Activated CD8-positive, alpha-beta T cell treated with anti-CD3 and anti-CD28 coated beads for 36 hours (primary cell): ENCODE results near the gene TMEM179. TPM values are rescaled to one million over a fixed set of nuclear protein-coding genes. Genes with fewer than 3 reads are reported as not detected.

ENCODE experiments used
- ATAC-seq: fragments of 200-7000 bp; cut with Tn5 transposase; one replicate; pipeline ENCODE4 v1.10.0; 2021; ENCODE audit warnings: mild to moderate bottlenecking, moderate library complexity
- CTCF ChIA-PET: fragments of 350-600 bp; sonication (Branson Sonifier 250); formaldehyde crosslinking; loops from one replicate; lab custom pipeline; 2021; ENCODE audit warnings: antibody characterized with exemption; lab: Charles Lee
- POLR2A ChIA-PET: fragments of 350-600 bp; sonication (Branson Sonifier 250); formaldehyde crosslinking; loops from one replicate; lab custom pipeline; 2021; ENCODE audit warnings: antibody characterized with exemption; lab: Charles Lee
- DNase-seq: peaks from one replicate; pipeline ENCODE4 v3.0.0-alpha.2; 2020
- H3K27ac Mint-ChIP-seq: one replicate; pipeline ENCODE4 v1.8.0; 2021; ENCODE audit warnings: mild to moderate bottlenecking, mixed read lengths
- H3K27me3 Mint-ChIP-seq: one replicate; pipeline ENCODE4 v1.8.0; 2021; ENCODE audit warnings: mixed read lengths
- H3K36me3 Mint-ChIP-seq: one replicate; pipeline ENCODE4 v1.8.0; 2021; ENCODE audit warnings: low read depth, mixed read lengths
- H3K4me1 Mint-ChIP-seq: one replicate; pipeline ENCODE4 v1.8.0; 2021; ENCODE audit warnings: low read depth, mixed read lengths
- H3K4me3 Mint-ChIP-seq: one replicate; pipeline ENCODE4 v1.8.0; 2021; ENCODE audit warnings: mild to moderate bottlenecking, moderate library complexity, mixed read lengths
- H3K9me3 Mint-ChIP-seq: one replicate; pipeline ENCODE4 v1.8.0; 2021; ENCODE audit warnings: mixed read lengths
- intact Hi-C: fragments of 100-400 bp; cut with micrococcal nuclease; formaldehyde crosslinking; loops from one replicate; pipeline ENCODE4 v1.10.0; 2022
- total RNA-seq, 2 experiments: library from RNA; stranded (reverse); gene quantifications; one replicate each; pipeline ENCODE4 v1.2.3, GENCODE V29; 2021
- TF ChIP-seq, protein P1 (sequence below): fragments of 200-600 bp; IDR thresholded peaks from one replicate; pipeline ENCODE4 v1.8.0; 2022; ENCODE audit warnings: antibody characterized with exemption, mild to moderate bottlenecking

Gene TMEM179
- total RNA-seq, 2 experiments from 2014 or later: not detected

DNA sequence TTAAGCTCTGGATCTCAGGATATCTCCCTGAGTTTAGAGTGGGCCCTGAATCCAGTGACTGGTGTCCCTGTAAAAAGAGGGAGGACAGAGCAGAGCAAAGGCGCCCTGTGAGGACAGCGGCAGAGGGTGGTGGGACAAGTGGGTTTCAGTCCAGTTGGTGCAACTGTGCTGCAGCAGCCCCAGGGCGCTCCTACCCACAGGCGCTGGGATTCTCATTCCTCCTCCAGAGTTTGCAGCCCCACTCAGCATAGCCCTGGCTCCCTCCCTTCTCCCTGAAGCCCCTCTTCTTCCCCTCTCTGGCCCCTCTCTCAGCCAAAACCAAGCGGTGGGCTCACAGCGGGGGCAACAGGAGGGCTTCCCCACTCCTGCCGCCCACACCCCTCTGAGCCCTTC lies 1.6 kb downstream of the TMEM179 start:
- ChIA-PET POLR2A (no interaction called here), CTCF (no interaction called here)
- Mint-ChIP-seq H3K27me3 (peaks cover 32% of the 10 kb centered on the region), H3K4me1 (peaks cover 3% of the 10 kb centered on the region), H3K27ac (no peak overlapping the region), H3K36me3 (no peaks in the 10 kb centered on the region), H3K9me3 (no peaks in the 10 kb centered on the region), H3K4me3 (no peak overlapping the region)
- DNase-seq (no peak), ATAC-seq (no peak)
- TF ChIP-seq, protein P1, sequence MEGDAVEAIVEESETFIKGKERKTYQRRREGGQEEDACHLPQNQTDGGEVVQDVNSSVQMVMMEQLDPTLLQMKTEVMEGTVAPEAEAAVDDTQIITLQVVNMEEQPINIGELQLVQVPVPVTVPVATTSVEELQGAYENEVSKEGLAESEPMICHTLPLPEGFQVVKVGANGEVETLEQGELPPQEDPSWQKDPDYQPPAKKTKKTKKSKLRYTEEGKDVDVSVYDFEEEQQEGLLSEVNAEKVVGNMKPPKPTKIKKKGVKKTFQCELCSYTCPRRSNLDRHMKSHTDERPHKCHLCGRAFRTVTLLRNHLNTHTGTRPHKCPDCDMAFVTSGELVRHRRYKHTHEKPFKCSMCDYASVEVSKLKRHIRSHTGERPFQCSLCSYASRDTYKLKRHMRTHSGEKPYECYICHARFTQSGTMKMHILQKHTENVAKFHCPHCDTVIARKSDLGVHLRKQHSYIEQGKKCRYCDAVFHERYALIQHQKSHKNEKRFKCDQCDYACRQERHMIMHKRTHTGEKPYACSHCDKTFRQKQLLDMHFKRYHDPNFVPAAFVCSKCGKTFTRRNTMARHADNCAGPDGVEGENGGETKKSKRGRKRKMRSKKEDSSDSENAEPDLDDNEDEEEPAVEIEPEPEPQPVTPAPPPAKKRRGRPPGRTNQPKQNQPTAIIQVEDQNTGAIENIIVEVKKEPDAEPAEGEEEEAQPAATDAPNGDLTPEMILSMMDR: no peak
- intact Hi-C loops: no loop called here

DNA sequence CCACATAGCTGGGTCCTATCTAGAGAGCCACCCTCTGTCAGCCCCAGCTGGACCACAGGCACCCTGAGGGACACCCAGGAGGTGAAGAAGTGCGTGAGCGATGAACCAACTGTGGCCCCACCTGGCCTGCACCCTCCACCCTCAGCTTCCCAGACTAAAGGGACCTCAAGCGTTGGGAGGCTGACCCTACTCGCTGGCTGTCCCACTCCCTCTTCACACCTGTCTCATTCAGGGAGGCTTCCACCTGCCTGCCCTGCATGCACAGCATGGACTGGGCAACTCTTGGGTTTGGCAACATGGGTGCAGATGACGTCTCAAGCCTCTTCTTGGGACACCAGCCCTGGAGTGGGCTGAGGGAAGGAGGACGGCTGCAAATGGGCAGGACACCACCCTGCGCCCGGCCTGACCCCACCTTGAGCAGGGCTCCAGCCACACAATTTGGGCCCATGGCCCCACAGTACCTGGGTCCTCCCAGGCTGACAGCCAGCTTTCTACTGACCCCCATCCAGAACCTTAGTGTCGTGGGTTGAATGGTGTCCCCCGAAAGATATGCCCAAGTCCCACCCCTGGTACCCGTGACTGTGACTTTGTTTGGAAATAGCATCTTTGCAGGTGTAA lies 2.1 kb downstream of the TMEM179 start:
- DNase-seq (no peak), ATAC-seq (no peak)
- Mint-ChIP-seq H3K4me1 (peaks cover 3% of the 10 kb centered on the region), H3K36me3 (no peaks in the 10 kb centered on the region), H3K4me3 (no peak overlapping the region), H3K27me3 (peaks cover 29% of the 10 kb centered on the region), H3K9me3 (no peaks in the 10 kb centered on the region), H3K27ac (no peak overlapping the region)
- TF ChIP-seq, protein P1: no peak
- ChIA-PET CTCF (no interaction called here), POLR2A (no interaction called here)
- intact Hi-C loops: no loop called here

DNA sequence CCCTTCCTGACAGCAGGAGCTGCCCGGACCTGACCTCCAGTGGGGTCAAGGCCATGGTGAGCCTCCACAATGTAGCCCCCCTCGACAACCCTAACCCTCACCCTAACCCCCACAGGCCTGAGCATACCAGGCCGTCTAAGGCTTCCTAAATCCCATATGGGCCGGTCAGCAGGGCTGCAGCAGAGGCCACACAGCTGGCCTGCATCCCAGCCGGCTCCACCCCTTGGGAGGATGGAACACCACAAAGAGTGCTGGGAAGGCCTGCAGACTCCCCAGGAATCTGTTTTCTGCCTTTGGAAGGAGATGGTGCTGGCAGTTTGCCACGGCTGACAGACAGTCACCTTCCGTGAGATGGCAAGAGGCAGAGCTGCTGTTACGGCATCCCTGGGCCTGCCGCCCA lies 2.8 kb downstream of the TMEM179 start:
- ChIA-PET POLR2A (no interaction called here), CTCF (no interaction called here)
- Mint-ChIP-seq H3K9me3 (no peaks in the 10 kb centered on the region), H3K36me3 (no peaks in the 10 kb centered on the region), H3K4me1 (peaks cover 3% of the 10 kb centered on the region), H3K27me3 (peaks cover 29% of the 10 kb centered on the region), H3K27ac (no peak overlapping the region), H3K4me3 (no peak overlapping the region)
- DNase-seq: no peak
- no peak for ATAC-seq
- intact Hi-C loops: no loop called here
- TF ChIP-seq, protein P1: no peak

DNA sequence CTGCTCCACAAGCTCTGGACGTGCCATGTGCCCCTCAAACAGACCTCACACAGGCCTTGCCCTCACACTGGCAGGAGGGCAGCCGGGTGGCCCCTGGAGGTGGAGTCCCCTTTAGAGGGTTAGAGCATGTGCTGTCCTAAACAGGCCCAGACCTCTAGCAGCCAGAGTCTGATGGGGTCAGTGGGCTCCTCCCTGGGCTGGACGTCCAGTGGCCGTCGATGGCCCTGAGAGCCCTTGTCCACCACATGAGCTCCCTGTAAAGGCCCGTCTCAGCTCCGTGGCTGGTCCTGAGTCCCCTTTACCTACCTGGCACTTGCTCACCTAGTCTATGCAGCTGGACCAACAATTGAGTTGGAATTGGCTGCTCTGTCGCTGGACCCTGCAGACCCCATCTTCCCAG lies 3.8 kb downstream of the TMEM179 start:
- H3K4me3 Mint-ChIP-seq: no peak overlapping the region
- H3K9me3 Mint-ChIP-seq: no peaks in the 10 kb centered on the region
- ChIA-PET POLR2A (no interaction called here), CTCF (no interaction called here)
- H3K36me3 Mint-ChIP-seq: no peaks in the 10 kb centered on the region
- TF ChIP-seq, protein P1: no peak
- intact Hi-C loops: no loop called here
- H3K27ac Mint-ChIP-seq: no peak overlapping the region
- H3K4me1 Mint-ChIP-seq: peaks cover 3% of the 10 kb centered on the region
- peaks cover 26% of the 10 kb centered on the region for H3K27me3 Mint-ChIP-seq
- no peak for ATAC-seq
- no peak for DNase-seq

DNA sequence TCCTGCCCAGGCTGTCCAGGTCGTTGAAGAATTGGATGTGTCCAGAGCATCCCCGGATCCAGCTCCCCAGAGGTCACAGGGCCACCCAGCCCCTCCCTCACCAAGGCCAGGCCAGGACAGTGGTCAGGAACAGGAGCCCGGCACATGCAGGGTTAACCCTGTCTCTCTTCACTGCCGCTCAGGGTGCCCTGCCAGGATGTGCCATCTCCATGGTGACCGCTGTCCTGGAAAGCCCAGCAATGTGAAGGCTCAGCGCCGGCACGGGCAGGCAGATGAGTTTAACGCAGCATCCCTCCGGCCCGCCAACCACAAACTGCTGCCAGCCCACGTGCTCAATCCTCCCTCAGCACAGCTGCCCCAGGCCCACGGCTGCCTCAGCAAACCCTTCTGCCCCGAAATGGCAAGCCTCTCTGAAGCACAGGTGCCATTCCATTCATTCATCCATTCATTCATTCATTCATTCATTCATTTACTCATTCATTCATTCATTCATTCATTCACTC lies 4.4 kb downstream of the TMEM179 start:
- no peak overlapping the region for H3K27ac Mint-ChIP-seq
- ChIA-PET CTCF (no interaction called here), POLR2A (no interaction called here)
- no peaks in the 10 kb centered on the region for H3K9me3 Mint-ChIP-seq
- peaks cover 23% of the 10 kb centered on the region for H3K27me3 Mint-ChIP-seq
- no peak overlapping the region for H3K4me3 Mint-ChIP-seq
- ATAC-seq (no peak), DNase-seq (no peak)
- no peaks in the 10 kb centered on the region for H3K36me3 Mint-ChIP-seq
- peaks cover 3% of the 10 kb centered on the region for H3K4me1 Mint-ChIP-seq
- TF ChIP-seq, protein P1: no peak
- intact Hi-C loops: no loop called here
